Liver (tissue), 9 donors: Measurements from ENCODE around the gene PARD3B. TPM values are rescaled to one million over a fixed set of nuclear protein-coding genes. Genes with fewer than 3 reads are reported as not detected.

Source experiments
- DNase-seq: peaks from one replicate; pipeline ENCODE4 v3.0.0-alpha.2; 2017; ENCODE audit warnings: low spot score
- H3K27ac ChIP-seq, 2 donors: one replicate each; pipeline ENCODE4 v1.7.0; 2013; ENCODE audit warnings: inconsistent platforms in 2 of 2, low read length in 2 of 2, control low read depth in 1 of 2, low read depth in 1 of 2, mild to moderate bottlenecking in 1 of 2
- H3K27me3 ChIP-seq, 4 donors: one replicate each; pipeline versions ENCODE4 v1.6.1 to v1.7.0; 2013; ENCODE audit warnings: low read length in 3 of 4, inconsistent platforms in 1 of 4, mild to moderate bottlenecking in 1 of 4, moderate library complexity in 1 of 4; ENCODE audit not compliant: control insufficient read depth in 4 of 4, insufficient read depth in 4 of 4
- H3K36me3 ChIP-seq, 4 donors: one replicate each; pipeline versions ENCODE4 v1.6.1 to v1.7.0; 2013; ENCODE audit warnings: low read length in 3 of 4, mild to moderate bottlenecking in 3 of 4, low read depth in 1 of 4, moderate library complexity in 1 of 4; ENCODE audit not compliant: control insufficient read depth in 4 of 4, insufficient read depth in 3 of 4
- H3K4me1 ChIP-seq, 4 donors: one replicate each; pipeline versions ENCODE4 v1.6.1 to v1.7.0; 2013; ENCODE audit warnings: low read length in 3 of 4, mild to moderate bottlenecking in 3 of 4, moderate library complexity in 1 of 4; ENCODE audit not compliant: control insufficient read depth in 4 of 4, insufficient read depth in 4 of 4
- H3K4me3 ChIP-seq, 3 donors: one replicate each; pipeline versions ENCODE4 v1.6.1 to v1.7.0; 2013; ENCODE audit warnings: low read length in 3 of 3, control low read depth in 1 of 3, low read depth in 1 of 3, mild to moderate bottlenecking in 1 of 3
- H3K9ac ChIP-seq, 2 donors: one replicate each; pipeline ENCODE4 v1.7.0; 2013; ENCODE audit warnings: low read length in 2 of 2, mild to moderate bottlenecking in 2 of 2, moderate library complexity in 2 of 2, control low read depth in 1 of 2, low read depth in 1 of 2
- H3K9me3 ChIP-seq, 4 donors: one replicate each; pipeline versions ENCODE4 v1.6.1 to v1.7.0; 2013; ENCODE audit warnings: low read length in 3 of 4; ENCODE audit not compliant: control insufficient read depth in 4 of 4
- EGR1 ChIP-seq, 2 donors: IDR thresholded peaks; 2 replicates each; pipeline ENCODE4 v1.6.1; 2016 to 2018; ENCODE audit warnings: antibody characterized with exemption in 2 of 2, low read depth in 2 of 2
- GABPA ChIP-seq, 2 donors: IDR thresholded peaks in 1 of 2; conservative IDR thresholded peaks in 1 of 2; 2 replicates each; pipeline ENCODE4 v1.6.1; 2016; ENCODE audit warnings: antibody characterized with exemption in 2 of 2, mild to moderate bottlenecking in 1 of 2, moderate library complexity in 1 of 2
- HNF4A ChIP-seq, 2 donors: conservative IDR thresholded peaks; 2 replicates each; pipeline ENCODE4 v1.6.1; 2016; ENCODE audit warnings: antibody characterized with exemption in 2 of 2, mild to moderate bottlenecking in 2 of 2
- HNF4G ChIP-seq: IDR thresholded peaks from 2 replicates; pipeline ENCODE4 v1.6.1; 2016; ENCODE audit warnings: antibody characterized with exemption
- NR2F2 ChIP-seq: IDR thresholded peaks from 2 replicates; pipeline ENCODE4 v1.6.1; 2016; ENCODE audit warnings: antibody characterized with exemption
- RXRA ChIP-seq, 2 donors: IDR thresholded peaks; 2 replicates each; pipeline ENCODE4 v1.6.1; 2017 to 2018; ENCODE audit warnings: antibody characterized with exemption in 2 of 2, mild to moderate bottlenecking in 1 of 2
- SP1 ChIP-seq: IDR thresholded peaks from 2 replicates; pipeline ENCODE4 v1.6.1; 2018; ENCODE audit warnings: antibody characterized with exemption, mild to moderate bottlenecking
- TAF1 ChIP-seq: conservative IDR thresholded peaks from 2 replicates; pipeline ENCODE4 v1.6.1; 2016; ENCODE audit warnings: antibody characterized with exemption, mild to moderate bottlenecking
- WGBS: extraction: QIAGEN DNeasy Blood & Tissue Kit; methylation state at CpG from one replicate; pipeline ENCODE4 v1.1.7; 2013; 5-methylcytosine and 5-hydroxymethylcytosine counted together
- polyA plus RNA-seq, 2 donors: library from polyadenylated mRNA; stranded (reverse) in 1 of 2; unstranded in 1 of 2; fragments of 200-250 nt in 1 of 2; fragments of >200 nt in 1 of 2; fragmentation: Nextera tagmentation in 1 of 2; extraction: Ambion mirVana in 1 of 2; gene quantifications; one replicate each; pipeline versions ENCODE4 v1.2.1 to v1.2.3, GENCODE V29; 2013 to 2015
- total RNA-seq, 2 donors: library from RNA; depleted of rRNA; stranded (reverse); fragments of >200 nt; gene quantifications; one replicate each; pipeline ENCODE4 v1.2.3, GENCODE V29; 2014
- TF ChIP-seq, protein P1 (sequence below): IDR thresholded peaks from 2 replicates; pipeline ENCODE4 v1.6.1; 2016; ENCODE audit warnings: antibody characterized with exemption, mild to moderate bottlenecking
- TF ChIP-seq, protein P2 (sequence below): IDR thresholded peaks from 2 replicates; pipeline ENCODE4 v1.6.1; 2016; ENCODE audit warnings: antibody characterized with exemption
- TF ChIP-seq, protein P3 (sequence below): IDR thresholded peaks from 2 replicates; pipeline ENCODE4 v1.6.1; 2016; ENCODE audit warnings: antibody characterized with exemption
- TF ChIP-seq, protein P4 (sequence below): fragments of 150-350 bp; IDR thresholded peaks from 2 replicates; pipeline ENCODE4 v1.5.1; 2017; ENCODE audit warnings: improper control_type of control experiment, low read depth, low read length; ENCODE audit not compliant: missing input control
- TF ChIP-seq, protein P5 (sequence below): IDR thresholded peaks from 2 replicates; pipeline ENCODE4 v1.6.1; 2016; ENCODE audit warnings: antibody characterized with exemption
- donor health status: healthy.
- donor health status: healthy.
- donor health status: healthy.
- donor health status: healthy.
- donor health status: healthy.

Gene PARD3B
- total and polyA plus RNA-seq, 4 donors, result 1.1 to 10.3 (median 3.7) TPM

DNA sequence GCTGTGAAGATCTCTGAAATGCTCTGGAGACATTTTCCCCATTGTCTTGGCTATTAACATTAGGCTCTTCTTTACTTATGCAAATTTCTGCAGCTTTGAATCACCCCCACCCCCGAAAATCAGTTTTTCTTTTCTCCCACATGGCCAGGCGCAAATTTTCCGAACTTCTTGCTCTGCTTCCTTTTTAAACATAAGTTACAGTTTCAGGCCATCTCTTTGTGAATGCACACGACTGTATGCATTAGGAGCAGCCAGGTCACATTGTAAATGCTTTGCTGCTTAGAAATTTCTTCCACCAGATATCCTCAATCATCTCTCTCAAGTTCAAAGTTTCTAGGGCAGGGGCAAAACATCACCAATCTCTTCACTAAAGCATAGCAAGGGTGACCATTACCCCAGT is 106.8 kb downstream of the PARD3B start:
- Histone ChIP-seq H3K9ac (no peak overlapping the region), H3K4me3 (no peak overlapping the region), H3K36me3 (no peaks in the 10 kb centered on the region), H3K9me3 (no peaks in the 10 kb centered on the region), H3K4me1 (no peaks in the 10 kb centered on the region), H3K27ac (no peak overlapping the region), H3K27me3 (no peaks in the 10 kb centered on the region)
- DNase-seq, result no peak
- TF ChIP-seq, protein P1, sequence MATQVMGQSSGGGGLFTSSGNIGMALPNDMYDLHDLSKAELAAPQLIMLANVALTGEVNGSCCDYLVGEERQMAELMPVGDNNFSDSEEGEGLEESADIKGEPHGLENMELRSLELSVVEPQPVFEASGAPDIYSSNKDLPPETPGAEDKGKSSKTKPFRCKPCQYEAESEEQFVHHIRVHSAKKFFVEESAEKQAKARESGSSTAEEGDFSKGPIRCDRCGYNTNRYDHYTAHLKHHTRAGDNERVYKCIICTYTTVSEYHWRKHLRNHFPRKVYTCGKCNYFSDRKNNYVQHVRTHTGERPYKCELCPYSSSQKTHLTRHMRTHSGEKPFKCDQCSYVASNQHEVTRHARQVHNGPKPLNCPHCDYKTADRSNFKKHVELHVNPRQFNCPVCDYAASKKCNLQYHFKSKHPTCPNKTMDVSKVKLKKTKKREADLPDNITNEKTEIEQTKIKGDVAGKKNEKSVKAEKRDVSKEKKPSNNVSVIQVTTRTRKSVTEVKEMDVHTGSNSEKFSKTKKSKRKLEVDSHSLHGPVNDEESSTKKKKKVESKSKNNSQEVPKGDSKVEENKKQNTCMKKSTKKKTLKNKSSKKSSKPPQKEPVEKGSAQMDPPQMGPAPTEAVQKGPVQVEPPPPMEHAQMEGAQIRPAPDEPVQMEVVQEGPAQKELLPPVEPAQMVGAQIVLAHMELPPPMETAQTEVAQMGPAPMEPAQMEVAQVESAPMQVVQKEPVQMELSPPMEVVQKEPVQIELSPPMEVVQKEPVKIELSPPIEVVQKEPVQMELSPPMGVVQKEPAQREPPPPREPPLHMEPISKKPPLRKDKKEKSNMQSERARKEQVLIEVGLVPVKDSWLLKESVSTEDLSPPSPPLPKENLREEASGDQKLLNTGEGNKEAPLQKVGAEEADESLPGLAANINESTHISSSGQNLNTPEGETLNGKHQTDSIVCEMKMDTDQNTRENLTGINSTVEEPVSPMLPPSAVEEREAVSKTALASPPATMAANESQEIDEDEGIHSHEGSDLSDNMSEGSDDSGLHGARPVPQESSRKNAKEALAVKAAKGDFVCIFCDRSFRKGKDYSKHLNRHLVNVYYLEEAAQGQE, result no peak
- TF ChIP-seq EGR1 (IDR thresholded peaks at IDR 0.05; ENCODE audit: low read depth in 2 of 2), result no peak
- WGBS, result 95% methylated on average over 4 of the region's 4 CpGs

DNA sequence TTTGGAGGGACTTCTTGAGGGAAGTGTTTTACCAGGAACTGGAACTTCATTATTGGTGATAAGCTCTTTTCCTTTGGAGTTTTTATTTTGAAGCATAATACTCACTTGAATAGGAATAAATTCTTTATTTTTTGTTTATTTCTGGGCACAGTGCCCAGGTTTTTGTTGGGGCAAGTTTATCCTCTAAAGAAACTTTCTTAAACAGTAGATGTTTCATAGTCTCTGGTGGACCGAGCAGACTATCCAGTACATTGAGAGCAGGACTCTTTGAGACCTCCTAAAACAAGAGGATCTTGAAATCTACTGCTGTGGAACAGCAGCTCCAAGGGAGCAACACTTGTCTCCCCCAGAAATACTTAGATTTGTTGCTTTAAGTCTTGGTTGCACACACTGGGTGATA is 109.4 kb downstream of the PARD3B start:
- H3K9ac ChIP-seq, result no peak overlapping the region
- 83% methylated on average over 1 of the region's 1 CpG for WGBS
- no peak for DNase-seq

More for the DNA sequence above, 109.4 kb downstream of the PARD3B start:
- no peaks in the 10 kb centered on the region for H3K9me3 ChIP-seq
- H3K27ac ChIP-seq, result no peak overlapping the region
- H3K4me3 ChIP-seq, result no peak overlapping the region
- no peaks in the 10 kb centered on the region for H3K27me3 ChIP-seq
- no peak for TF ChIP-seq HNF4G
- TF ChIP-seq, protein P2, sequence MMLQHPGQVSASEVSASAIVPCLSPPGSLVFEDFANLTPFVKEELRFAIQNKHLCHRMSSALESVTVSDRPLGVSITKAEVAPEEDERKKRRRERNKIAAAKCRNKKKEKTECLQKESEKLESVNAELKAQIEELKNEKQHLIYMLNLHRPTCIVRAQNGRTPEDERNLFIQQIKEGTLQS, result no peak
- TF ChIP-seq HNF4A (conservative IDR thresholded peaks at IDR 0.05), result no peak
- no peak for TF ChIP-seq RXRA (IDR thresholded peaks at IDR 0.05)
- TF ChIP-seq GABPA (IDR thresholded peaks at IDR 0.05 in 1 of 2, conservative IDR thresholded peaks at IDR 0.05 in 1 of 2), result no peak
- TF ChIP-seq, protein P3, sequence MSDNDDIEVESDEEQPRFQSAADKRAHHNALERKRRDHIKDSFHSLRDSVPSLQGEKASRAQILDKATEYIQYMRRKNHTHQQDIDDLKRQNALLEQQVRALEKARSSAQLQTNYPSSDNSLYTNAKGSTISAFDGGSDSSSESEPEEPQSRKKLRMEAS, result no peak
- TF ChIP-seq TAF1, result no peak
- TF ChIP-seq NR2F2, result no peak
- TF ChIP-seq SP1, result no peak
- TF ChIP-seq, protein P4, sequence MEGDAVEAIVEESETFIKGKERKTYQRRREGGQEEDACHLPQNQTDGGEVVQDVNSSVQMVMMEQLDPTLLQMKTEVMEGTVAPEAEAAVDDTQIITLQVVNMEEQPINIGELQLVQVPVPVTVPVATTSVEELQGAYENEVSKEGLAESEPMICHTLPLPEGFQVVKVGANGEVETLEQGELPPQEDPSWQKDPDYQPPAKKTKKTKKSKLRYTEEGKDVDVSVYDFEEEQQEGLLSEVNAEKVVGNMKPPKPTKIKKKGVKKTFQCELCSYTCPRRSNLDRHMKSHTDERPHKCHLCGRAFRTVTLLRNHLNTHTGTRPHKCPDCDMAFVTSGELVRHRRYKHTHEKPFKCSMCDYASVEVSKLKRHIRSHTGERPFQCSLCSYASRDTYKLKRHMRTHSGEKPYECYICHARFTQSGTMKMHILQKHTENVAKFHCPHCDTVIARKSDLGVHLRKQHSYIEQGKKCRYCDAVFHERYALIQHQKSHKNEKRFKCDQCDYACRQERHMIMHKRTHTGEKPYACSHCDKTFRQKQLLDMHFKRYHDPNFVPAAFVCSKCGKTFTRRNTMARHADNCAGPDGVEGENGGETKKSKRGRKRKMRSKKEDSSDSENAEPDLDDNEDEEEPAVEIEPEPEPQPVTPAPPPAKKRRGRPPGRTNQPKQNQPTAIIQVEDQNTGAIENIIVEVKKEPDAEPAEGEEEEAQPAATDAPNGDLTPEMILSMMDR, result no peak
- TF ChIP-seq, protein P5, sequence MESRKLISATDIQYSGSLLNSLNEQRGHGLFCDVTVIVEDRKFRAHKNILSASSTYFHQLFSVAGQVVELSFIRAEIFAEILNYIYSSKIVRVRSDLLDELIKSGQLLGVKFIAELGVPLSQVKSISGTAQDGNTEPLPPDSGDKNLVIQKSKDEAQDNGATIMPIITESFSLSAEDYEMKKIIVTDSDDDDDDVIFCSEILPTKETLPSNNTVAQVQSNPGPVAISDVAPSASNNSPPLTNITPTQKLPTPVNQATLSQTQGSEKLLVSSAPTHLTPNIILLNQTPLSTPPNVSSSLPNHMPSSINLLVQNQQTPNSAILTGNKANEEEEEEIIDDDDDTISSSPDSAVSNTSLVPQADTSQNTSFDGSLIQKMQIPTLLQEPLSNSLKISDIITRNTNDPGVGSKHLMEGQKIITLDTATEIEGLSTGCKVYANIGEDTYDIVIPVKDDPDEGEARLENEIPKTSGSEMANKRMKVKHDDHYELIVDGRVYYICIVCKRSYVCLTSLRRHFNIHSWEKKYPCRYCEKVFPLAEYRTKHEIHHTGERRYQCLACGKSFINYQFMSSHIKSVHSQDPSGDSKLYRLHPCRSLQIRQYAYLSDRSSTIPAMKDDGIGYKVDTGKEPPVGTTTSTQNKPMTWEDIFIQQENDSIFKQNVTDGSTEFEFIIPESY, result no peak
- no peaks in the 10 kb centered on the region for H3K4me1 ChIP-seq
- H3K36me3 ChIP-seq, result no peaks in the 10 kb centered on the region
